CD14-positive monocyte (primary cell): ENCODE data around the gene ROBO1. TPM values are rescaled to one million over a fixed set of nuclear protein-coding genes. Genes with fewer than 3 reads are reported as not detected.

Source experiments
- DNase-seq, 3 donors: peaks; one replicate each; pipeline ENCODE4 v3.0.0-alpha.2; 2011 to 2022
- H2AFZ ChIP-seq: 2 replicates; pipeline ENCODE4 v1.6.0; 2012; ENCODE audit warnings: mild to moderate bottlenecking, low read depth, low read length, inconsistent platforms; ENCODE audit not compliant: insufficient read depth, poor library complexity, severe bottlenecking
- H3K27ac ChIP-seq, 2 donors: 1 replicate in 1 of 2; 2 replicates in 1 of 2; pipeline ENCODE4 v1.5.1; 2012 to 2013; ENCODE audit warnings: low read length in 2 of 2, control low read depth in 1 of 2, inconsistent platforms in 1 of 2, low read depth in 1 of 2, mild to moderate bottlenecking in 1 of 2
- H3K27me3 ChIP-seq, 2 donors: one replicate each; pipeline versions ENCODE4 v1.6.0 to v1.6.1; 2011 to 2013; ENCODE audit warnings: low read length in 2 of 2; ENCODE audit not compliant: control insufficient read depth in 2 of 2, insufficient read depth in 2 of 2
- H3K36me3 ChIP-seq, 2 donors: replicated peaks in 1 of 2; 1 replicate in 1 of 2; 2 replicates in 1 of 2; pipeline versions ENCODE4 v1.5.1 to v1.6.1; 2012 to 2013; ENCODE audit warnings: low read length in 2 of 2, control low read depth in 1 of 2, inconsistent platforms in 1 of 2, mild to moderate bottlenecking in 1 of 2; ENCODE audit not compliant: insufficient read depth in 2 of 2, control insufficient read depth in 1 of 2
- H3K4me1 ChIP-seq, 2 donors: 1 replicate in 1 of 2; 2 replicates in 1 of 2; pipeline versions ENCODE4 v1.5.1 to v1.6.1; 2012 to 2013; ENCODE audit warnings: low read length in 2 of 2, control low read depth in 1 of 2, inconsistent platforms in 1 of 2, mild to moderate bottlenecking in 1 of 2, moderate library complexity in 1 of 2; ENCODE audit not compliant: insufficient read depth in 2 of 2, control insufficient read depth in 1 of 2
- H3K4me2 ChIP-seq: replicated peaks from 2 replicates; pipeline ENCODE3; 2012; ENCODE audit warnings: low read length, moderate library complexity, mild to moderate bottlenecking; ENCODE audit not compliant: poor library complexity, severe bottlenecking; ENCODE audit errors: extremely low read depth
- H3K4me3 ChIP-seq, 3 experiments: fragments of 200-600 bp in 1 of 3; sonication (generic) in 1 of 3; replicated peaks in 1 of 3; 1 replicate in 2 of 3; 2 replicates in 1 of 3; pipeline ENCODE4 v1.5.1; 2011 to 2013; ENCODE audit warnings: low read length in 3 of 3, mild to moderate bottlenecking in 3 of 3, control low read depth in 2 of 3, low read depth in 2 of 3, inconsistent platforms in 1 of 3, moderate library complexity in 1 of 3
- H3K79me2 ChIP-seq: 2 replicates; pipeline ENCODE4 v1.6.0; 2012; ENCODE audit warnings: mild to moderate bottlenecking, control low read depth, inconsistent platforms, low read length, moderate library complexity; ENCODE audit not compliant: insufficient read depth
- H3K9ac ChIP-seq: 2 replicates; pipeline ENCODE4 v1.6.0; 2017; ENCODE audit warnings: low read length, mild to moderate bottlenecking; ENCODE audit not compliant: insufficient read depth, poor library complexity, severe bottlenecking
- H3K9me3 ChIP-seq, 2 donors: replicated peaks in 1 of 2; 1 replicate in 1 of 2; 2 replicates in 1 of 2; pipeline versions ENCODE4 v1.5.1 to v1.6.1; 2012 to 2013; ENCODE audit warnings: low read length in 2 of 2, control low read depth in 1 of 2; ENCODE audit not compliant: control insufficient read depth in 1 of 2, insufficient read depth in 1 of 2
- H4K20me1 ChIP-seq: 2 replicates; pipeline ENCODE4 v1.6.0; 2012; ENCODE audit warnings: mild to moderate bottlenecking, low read length, control low read depth, moderate library complexity; ENCODE audit not compliant: insufficient read depth
- H3K27ac Mint-ChIP-seq, 7 donors: one replicate each; pipeline ENCODE4 v1.8.0; 2020; ENCODE audit warnings: mild to moderate bottlenecking in 7 of 7, mixed read lengths in 7 of 7, moderate library complexity in 6 of 7, inconsistent platforms in 2 of 7
- H3K27me3 Mint-ChIP-seq, 3 donors: one replicate each; pipeline ENCODE4 v1.8.0; 2021 to 2022; ENCODE audit warnings: low read depth in 3 of 3, mild to moderate bottlenecking in 3 of 3, mixed read lengths in 3 of 3, moderate library complexity in 3 of 3, inconsistent platforms in 1 of 3
- H3K36me3 Mint-ChIP-seq, 2 donors: one replicate each; pipeline ENCODE4 v1.8.0; 2020; ENCODE audit warnings: mixed read lengths in 2 of 2, inconsistent platforms in 1 of 2, mild to moderate bottlenecking in 1 of 2
- H3K4me1 Mint-ChIP-seq: one replicate; pipeline ENCODE4 v1.8.0; 2020; ENCODE audit warnings: mild to moderate bottlenecking, mixed read lengths
- H3K4me3 Mint-ChIP-seq, 2 donors: one replicate each; pipeline ENCODE4 v1.8.0; 2020; ENCODE audit warnings: mild to moderate bottlenecking in 2 of 2, mixed read lengths in 2 of 2, moderate library complexity in 1 of 2
- H3K9me3 Mint-ChIP-seq, 7 donors: one replicate each; pipeline ENCODE4 v1.8.0; 2020 to 2022; ENCODE audit warnings: mixed read lengths in 7 of 7, mild to moderate bottlenecking in 6 of 7, moderate library complexity in 6 of 7, inconsistent platforms in 2 of 7
- CTCF ChIP-seq: fragments of 200-600 bp; IDR thresholded peaks from one replicate; pipeline ENCODE4 v1.8.0; 2022; ENCODE audit warnings: antibody characterized with exemption, mild to moderate bottlenecking
- WGBS: methylation state at CpG from one replicate; pipeline ENCODE4 v1.1.5; 2013; ENCODE audit warnings: missing lambda C conversion rate; ENCODE audit not compliant: insufficient coverage; 5-methylcytosine and 5-hydroxymethylcytosine counted together
- intact Hi-C, 2 donors: fragments of 100-400 bp; cut with micrococcal nuclease; formaldehyde crosslinking; loops; one replicate each; pipeline versions ENCODE4 v1.15.0 to v1.15.1; 2023
- polyA plus RNA-seq, 3 donors: library from polyadenylated mRNA; depleted of rRNA in 1 of 3; unstranded in 2 of 3; stranded (reverse) in 1 of 3; fragments of 300-500 nt in 2 of 3; fragments of >200 nt in 1 of 3; fragmentation: Illumina TruSeq in 2 of 3; gene quantifications; 1 replicate in 2 of 3; 2 replicates in 1 of 3; pipeline ENCODE4 v1.2.3, GENCODE V29; 2012 to 2021

The ROBO1 gene
- polyA plus RNA-seq, 3 donors = 0.09 to 0.10 TPM; not detected in 1

- Histone ChIP-seq H3K4me2 (no peak overlapping the region), H3K9me3 (no peaks in the 10 kb centered on the region), H3K4me1 (no peaks in the 10 kb centered on the region), H3K27me3 (no peaks in the 10 kb centered on the region), H3K36me3 (no peaks in the 10 kb centered on the region), H2AFZ (no peak overlapping the region), H3K79me2 (no peaks in the 10 kb centered on the region), H3K9ac (no peak overlapping the region), H4K20me1 (no peaks in the 10 kb centered on the region), H3K27ac (no peak overlapping the region), H3K4me3 (no peak overlapping the region)
- peaks cover 8% of the 10 kb centered on the region for H3K4me1 Mint-ChIP-seq
- intact Hi-C loops = no loop called here
- no peaks in the 10 kb centered on the region for H3K27me3 Mint-ChIP-seq
- H3K4me3 Mint-ChIP-seq = no peak overlapping the region
- no peak overlapping the region for H3K27ac Mint-ChIP-seq
- TF ChIP-seq CTCF = no peak
- H3K9me3 Mint-ChIP-seq = no peaks in the 10 kb centered on the region
- WGBS = no CpG with 5 or more reads among the region's 2 CpGs
- no peak for DNase-seq
- H3K36me3 Mint-ChIP-seq = no peaks in the 10 kb centered on the region
Observed at GRCh38 chr3:78641703-78642102, 1126.1 kb downstream of the ROBO1 start.

DNA sequence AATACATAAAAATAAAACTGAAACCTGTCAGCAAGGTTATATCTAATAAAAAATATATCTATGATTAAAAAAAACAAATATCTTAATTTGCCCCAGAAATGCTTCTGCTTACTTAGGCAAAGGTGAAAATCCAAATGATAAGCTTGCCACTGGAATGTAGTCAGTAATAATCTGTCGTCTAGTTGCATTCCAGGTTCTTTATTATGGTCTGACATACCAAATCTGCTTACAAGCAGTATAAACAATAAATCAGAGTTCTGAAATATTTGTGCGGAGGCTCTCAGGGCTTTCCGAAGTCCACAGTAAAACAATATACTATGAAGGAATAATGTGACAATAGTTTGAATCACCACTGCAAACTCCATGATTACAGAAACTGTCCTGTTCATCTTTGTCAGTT is 1133.5 kb downstream of the ROBO1 start:
- H3K9me3 ChIP-seq = no peaks in the 10 kb centered on the region
- H3K4me3 ChIP-seq = no peak overlapping the region
- H3K4me1 Mint-ChIP-seq = no peaks in the 10 kb centered on the region
- no peaks in the 10 kb centered on the region for H3K4me1 ChIP-seq
- peaks cover 0 to 3% (median 0%) of the 10 kb centered on the region in 7 donors for H3K9me3 Mint-ChIP-seq
- no peak overlapping the region for H3K9ac ChIP-seq
- no peaks in the 10 kb centered on the region for H3K27me3 Mint-ChIP-seq
- H3K36me3 ChIP-seq = no peaks in the 10 kb centered on the region
- H3K36me3 Mint-ChIP-seq = no peaks in the 10 kb centered on the region
- no peaks in the 10 kb centered on the region for H3K79me2 ChIP-seq
- no peak overlapping the region for H2AFZ ChIP-seq
- H3K4me2 ChIP-seq = no peak overlapping the region
- DNase-seq = no peak
- no peak overlapping the region for H3K27ac ChIP-seq
- no peak overlapping the region for H3K27ac Mint-ChIP-seq
- no peak for TF ChIP-seq CTCF
- intact Hi-C loops = no loop called here
- H4K20me1 ChIP-seq = no peaks in the 10 kb centered on the region
- H3K4me3 Mint-ChIP-seq = no peak overlapping the region
- no peaks in the 10 kb centered on the region for H3K27me3 ChIP-seq
- WGBS = no CpG with 5 or more reads among the region's 3 CpGs
